CD4-positive, alpha-beta memory T cell (primary cell): ENCODE results near the gene PNMA6A. TPM values are rescaled to one million over a fixed set of nuclear protein-coding genes. Genes with fewer than 3 reads are reported as not detected.
A peak's percentile ranks its signal among the peaks of the same experiment; 100 is the strongest.
"Not testable (repeated sequence)": the region's sequence is repeated elsewhere in the genome, so short reads cannot be mapped to it uniquely, and the experiment has no call there.

Source experiments
- CTCF ChIA-PET: fragments of 350-600 bp; sonication (Branson Sonifier 250); formaldehyde crosslinking; loops from one replicate; lab custom pipeline; 2021; ENCODE audit warnings: inconsistent platforms; ENCODE audit not compliant: partially characterized antibody; lab: Charles Lee
- POLR2A ChIA-PET: fragments of 350-600 bp; sonication (Branson Sonifier 250); formaldehyde crosslinking; loops from one replicate; lab custom pipeline; 2021; ENCODE audit not compliant: partially characterized antibody; lab: Charles Lee
- DNase-seq, 5 donors: peaks; one replicate each; pipeline versions ENCODE4 v3.0.0 to v3.0.0-alpha.2; 2020 to 2022; ENCODE audit warnings: mixed read lengths in 1 of 5
- H3K27ac ChIP-seq: one replicate; pipeline ENCODE4 v1.7.0; 2013; ENCODE audit warnings: low read depth, low read length
- H3K27me3 ChIP-seq: 2 replicates; pipeline ENCODE4 v1.7.0; 2013; ENCODE audit warnings: mild to moderate bottlenecking, low read length, moderate library complexity; ENCODE audit not compliant: insufficient read depth
- H3K36me3 ChIP-seq: 2 replicates; pipeline ENCODE4 v1.7.0; 2013; ENCODE audit warnings: mild to moderate bottlenecking, low read length, moderate library complexity; ENCODE audit not compliant: insufficient read depth
- H3K4me1 ChIP-seq: 2 replicates; pipeline ENCODE4 v1.7.0; 2013; ENCODE audit warnings: mild to moderate bottlenecking, low read length, moderate library complexity; ENCODE audit not compliant: insufficient read depth
- H3K4me3 ChIP-seq, 2 donors: one replicate each; pipeline ENCODE4 v1.7.0; 2013; ENCODE audit warnings: low read length in 2 of 2, mild to moderate bottlenecking in 1 of 2
- H3K9me3 ChIP-seq, 2 donors: one replicate each; pipeline ENCODE4 v1.7.0; 2013; ENCODE audit warnings: low read length in 2 of 2, control low read depth in 1 of 2; ENCODE audit not compliant: control insufficient read depth in 1 of 2
- H3K27ac Mint-ChIP-seq, 7 donors: one replicate each; pipeline ENCODE4 v1.8.0; 2020 to 2021; ENCODE audit warnings: mixed read lengths in 7 of 7, mild to moderate bottlenecking in 6 of 7, inconsistent platforms in 3 of 7, moderate library complexity in 3 of 7
- H3K27me3 Mint-ChIP-seq, 2 donors: one replicate each; pipeline ENCODE4 v1.8.0; 2020 to 2021; ENCODE audit warnings: mixed read lengths in 2 of 2
- H3K36me3 Mint-ChIP-seq, 2 donors: one replicate each; pipeline ENCODE4 v1.8.0; 2020 to 2021; ENCODE audit warnings: mixed read lengths in 2 of 2, inconsistent platforms in 1 of 2, mild to moderate bottlenecking in 1 of 2
- H3K4me1 Mint-ChIP-seq, 4 donors: one replicate each; pipeline ENCODE4 v1.8.0; 2020 to 2021; ENCODE audit warnings: mixed read lengths in 4 of 4, mild to moderate bottlenecking in 1 of 4
- H3K4me3 Mint-ChIP-seq, 8 donors: one replicate each; pipeline ENCODE4 v1.8.0; 2020 to 2021; ENCODE audit warnings: mixed read lengths in 8 of 8, mild to moderate bottlenecking in 7 of 8, moderate library complexity in 6 of 8, inconsistent platforms in 3 of 8
- H3K9me3 Mint-ChIP-seq, 8 donors: one replicate each; pipeline ENCODE4 v1.8.0; 2020 to 2021; ENCODE audit warnings: mixed read lengths in 8 of 8, mild to moderate bottlenecking in 5 of 8, inconsistent platforms in 3 of 8, moderate library complexity in 1 of 8
- intact Hi-C: fragments of 100-400 bp; cut with micrococcal nuclease; formaldehyde crosslinking; loops from one replicate; pipeline ENCODE4 v1.15.1; 2023
- polyA plus RNA-seq, 2 donors: library from polyadenylated mRNA; unstranded; fragments of 300-500 nt; fragmentation: Illumina TruSeq; gene quantifications; one replicate each; pipeline ENCODE4 v1.2.3, GENCODE V29; 2021
- total RNA-seq, 2 experiments: library from RNA; stranded (reverse); gene quantifications; one replicate each; pipeline ENCODE4 v1.2.3, GENCODE V29; 2021

Gene PNMA6A
- total and polyA plus RNA-seq, 4 experiments from 2014 or later = 0.08 to 0.23 TPM; not detected in 2

DNA sequence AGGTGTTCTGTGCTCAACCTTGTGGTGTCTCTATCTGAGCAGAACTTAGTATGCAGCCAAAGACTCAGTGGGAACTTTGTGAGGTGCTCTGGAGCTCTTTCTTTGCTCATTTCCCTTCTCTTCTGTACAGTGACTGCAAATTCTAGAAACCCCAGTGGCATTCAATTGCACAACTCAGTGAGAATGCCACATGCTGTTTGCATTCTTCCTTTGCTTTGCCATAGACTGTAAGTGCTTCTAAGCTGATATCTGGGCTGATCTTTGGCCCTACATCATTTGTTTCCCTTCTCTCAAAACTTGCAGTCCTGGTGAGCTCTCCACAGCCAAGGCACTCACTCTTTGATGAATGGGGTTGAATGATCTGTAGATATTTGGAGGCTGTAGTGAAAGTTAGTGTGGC is 8.9 kb upstream of the PNMA6A start:
- Histone ChIP-seq H3K4me1 (no peaks in the 10 kb centered on the region), H3K4me3 (no peak overlapping the region), H3K9me3 (no peaks in the 10 kb centered on the region), H3K36me3 (no peaks in the 10 kb centered on the region), H3K27ac (no peak overlapping the region), H3K27me3 (no peaks in the 10 kb centered on the region)
- ChIA-PET POLR2A (no interaction called here), CTCF (no interaction called here)
- Mint-ChIP-seq H3K36me3 (no peaks in the 10 kb centered on the region), H3K9me3 (no peaks in the 10 kb centered on the region), H3K4me3 (no peak overlapping the region), H3K4me1 (no peaks in the 10 kb centered on the region), H3K27me3 (no peaks in the 10 kb centered on the region), H3K27ac (no peak overlapping the region)
- DNase-seq = no peak
- intact Hi-C loops = no loop called here

DNA sequence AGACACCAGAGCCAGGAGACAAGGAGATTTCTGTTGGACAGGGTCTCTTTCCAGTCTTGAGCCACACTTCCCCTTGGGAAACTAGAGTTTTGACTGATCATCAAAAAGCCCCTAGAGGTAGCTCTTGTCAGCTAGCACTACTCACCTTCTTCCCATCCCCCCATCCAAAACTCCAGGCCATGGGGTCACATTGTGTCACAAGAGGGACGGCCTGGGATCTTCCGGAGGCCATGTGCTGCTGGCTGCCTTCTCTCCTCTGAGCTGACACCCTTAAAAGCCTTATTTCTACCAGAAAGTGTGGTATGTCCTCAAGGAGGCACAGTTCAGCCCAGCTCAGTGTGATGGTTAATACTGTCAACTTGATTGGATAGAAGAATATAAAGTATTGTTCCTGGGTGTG is 8.2 kb upstream of the PNMA6A start:
- H3K27ac ChIP-seq = no peak overlapping the region
- Mint-ChIP-seq H3K4me1 (no peaks in the 10 kb centered on the region), H3K4me3 (no peak overlapping the region), H3K36me3 (no peaks in the 10 kb centered on the region), H3K27me3 (no peaks in the 10 kb centered on the region), H3K27ac (no peak overlapping the region), H3K9me3 (no peaks in the 10 kb centered on the region)
- H3K9me3 ChIP-seq = no peaks in the 10 kb centered on the region
- intact Hi-C loops = no loop called here
- no peaks in the 10 kb centered on the region for H3K36me3 ChIP-seq
- H3K4me1 ChIP-seq = no peaks in the 10 kb centered on the region
- no peaks in the 10 kb centered on the region for H3K27me3 ChIP-seq
- no peak for DNase-seq
- ChIA-PET POLR2A (no interaction called here), CTCF (no interaction called here)
- no peak overlapping the region for H3K4me3 ChIP-seq

DNA sequence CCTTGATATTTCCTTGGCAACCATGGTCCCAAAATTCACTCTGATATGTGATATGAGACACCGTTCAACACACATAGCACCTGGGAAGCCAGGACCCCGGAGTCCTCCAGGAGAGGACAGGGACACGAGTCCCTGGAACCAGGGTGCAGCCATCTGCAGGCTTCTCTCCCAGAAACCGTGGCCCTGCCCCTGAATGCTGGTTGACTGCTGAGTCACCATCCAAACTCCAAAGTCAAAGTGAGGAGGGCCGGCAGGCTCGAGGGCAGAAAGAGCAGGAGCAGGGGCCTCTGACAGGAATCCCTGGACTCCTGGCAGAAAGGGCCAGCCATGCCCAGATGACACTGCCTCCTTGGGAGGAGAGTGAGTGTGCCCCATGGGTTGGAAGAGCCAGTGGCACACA is 6.9 kb upstream of the PNMA6A start:
- Mint-ChIP-seq H3K27me3 (no peaks in the 10 kb centered on the region), H3K27ac (no peak overlapping the region), H3K36me3 (no peaks in the 10 kb centered on the region), H3K4me3 (no peak overlapping the region), H3K9me3 (no peaks in the 10 kb centered on the region), H3K4me1 (no peaks in the 10 kb centered on the region)
- no peaks in the 10 kb centered on the region for H3K4me1 ChIP-seq
- no peak for DNase-seq
- POLR2A ChIA-PET = no interaction called here
- no peaks in the 10 kb centered on the region for H3K36me3 ChIP-seq
- no peaks in the 10 kb centered on the region for H3K9me3 ChIP-seq
- intact Hi-C loops = no loop called here
- H3K27me3 ChIP-seq = no peaks in the 10 kb centered on the region
- H3K4me3 ChIP-seq = no peak overlapping the region
- no peak overlapping the region for H3K27ac ChIP-seq
- CTCF ChIA-PET = no interaction called here

DNA sequence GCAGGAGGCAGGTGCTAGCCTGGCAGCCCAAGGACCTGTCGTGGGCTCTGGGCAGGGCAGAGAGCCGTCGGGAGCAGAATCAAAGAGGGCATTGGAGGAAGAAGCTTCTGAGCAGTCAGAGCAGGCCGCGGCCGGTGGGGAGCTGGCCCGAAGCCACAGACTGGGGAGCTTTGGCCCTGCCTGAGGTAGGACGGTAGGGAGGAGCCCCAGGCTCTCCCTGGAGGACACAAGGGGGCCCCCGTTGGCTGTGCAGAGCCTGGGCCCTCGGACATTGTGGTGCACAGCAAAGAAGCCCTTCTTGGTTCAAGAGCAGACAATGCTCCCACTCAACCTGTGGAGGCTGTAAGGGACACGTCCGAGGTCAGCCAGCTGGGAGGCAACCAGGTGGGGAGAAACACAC is 5.9 kb upstream of the PNMA6A start:
- H3K4me3 Mint-ChIP-seq, DNase-seq, POLR2A ChIA-PET, H3K36me3 Mint-ChIP-seq, H3K27me3 ChIP-seq, H3K27me3 Mint-ChIP-seq, H3K9me3 ChIP-seq, CTCF ChIA-PET, H3K27ac ChIP-seq, H3K27ac Mint-ChIP-seq, H3K9me3 Mint-ChIP-seq, H3K4me1 ChIP-seq, H3K4me1 Mint-ChIP-seq, intact Hi-C loops, H3K36me3 ChIP-seq, H3K4me3 ChIP-seq: not testable (repeated sequence)

DNA sequence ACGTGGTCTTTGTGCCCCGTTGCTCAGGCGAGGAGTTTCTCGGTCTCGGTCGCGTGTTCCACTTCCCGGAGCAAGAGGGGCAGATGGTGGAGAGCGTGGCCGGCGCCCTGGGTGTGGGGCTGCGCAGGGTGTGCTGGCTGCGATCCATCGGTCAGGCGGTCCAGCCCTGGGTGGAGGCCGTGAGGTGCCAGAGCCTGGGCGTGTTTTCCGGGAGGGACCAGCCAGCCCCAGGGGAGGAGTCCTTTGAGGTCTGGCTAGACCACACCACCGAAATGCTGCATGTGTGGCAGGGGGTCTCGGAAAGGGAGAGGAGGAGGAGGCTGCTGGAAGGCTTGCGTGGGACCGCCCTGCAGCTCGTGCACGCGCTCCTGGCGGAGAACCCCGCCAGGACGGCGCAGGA is 1.1 kb downstream of the PNMA6A start:
- H3K36me3 Mint-ChIP-seq, intact Hi-C loops, H3K4me3 ChIP-seq, H3K4me1 ChIP-seq, H3K36me3 ChIP-seq, H3K27ac Mint-ChIP-seq, H3K9me3 Mint-ChIP-seq, H3K27ac ChIP-seq, H3K4me1 Mint-ChIP-seq, H3K4me3 Mint-ChIP-seq, DNase-seq, CTCF ChIA-PET, H3K27me3 Mint-ChIP-seq, POLR2A ChIA-PET, H3K27me3 ChIP-seq, H3K9me3 ChIP-seq: not testable (repeated sequence)

DNA sequence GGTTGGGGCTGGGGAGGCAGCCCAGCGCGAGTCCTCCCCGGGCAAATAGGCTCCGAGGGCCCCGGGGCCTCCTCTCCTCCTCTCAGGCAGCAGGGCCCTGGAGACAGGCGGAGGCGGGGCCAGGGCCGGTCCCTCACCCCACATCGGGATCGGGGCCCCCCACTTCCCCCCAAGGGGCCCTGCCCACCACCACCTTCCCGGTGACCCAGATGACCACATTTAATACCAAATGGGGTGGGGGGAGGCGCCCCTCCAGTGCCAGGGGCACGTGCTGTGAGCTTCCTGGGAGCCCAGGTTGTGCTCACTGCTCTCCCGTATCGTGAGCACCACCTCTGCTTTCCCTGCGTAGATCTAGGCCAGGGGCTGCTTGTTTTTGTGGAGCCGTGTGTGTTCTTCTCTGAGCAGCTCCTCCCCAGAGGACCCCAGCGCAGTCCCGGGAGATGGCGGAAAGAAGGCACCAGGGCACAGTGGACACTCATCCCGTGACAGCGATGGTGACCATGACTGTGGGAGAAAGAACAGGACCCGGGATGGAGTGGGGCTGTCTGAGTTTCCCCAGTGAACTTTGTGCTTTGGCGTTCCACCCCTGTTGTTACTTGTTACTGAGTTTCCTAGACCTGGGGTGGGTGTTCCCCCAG is 2.1 kb downstream of the PNMA6A start:
- no peaks in the 10 kb centered on the region for H3K9me3 Mint-ChIP-seq

DNA sequence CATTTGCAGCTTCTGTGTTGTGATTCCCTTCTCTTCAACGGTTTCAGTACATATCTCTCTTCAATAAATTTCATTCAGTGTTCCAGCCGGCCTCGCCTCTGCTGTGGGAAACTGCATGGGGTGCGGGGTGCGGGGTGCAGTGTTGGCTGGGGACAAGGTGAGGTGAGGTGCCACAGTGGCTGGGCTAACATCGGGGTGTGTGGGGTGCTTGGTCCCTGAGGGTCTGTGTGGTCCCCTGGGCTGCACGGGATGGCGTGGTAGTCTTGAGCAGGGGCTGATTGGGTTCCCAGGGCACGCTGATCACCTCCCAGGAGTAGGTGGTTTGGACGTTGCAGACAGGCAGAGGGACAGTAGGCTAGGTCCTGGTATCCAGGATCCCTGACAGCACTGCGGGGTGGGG is 2.7 kb downstream of the PNMA6A start:
- no peak overlapping the region for H3K27ac Mint-ChIP-seq
- H3K9me3 Mint-ChIP-seq = no peaks in the 10 kb centered on the region
- no peaks in the 10 kb centered on the region for H3K36me3 Mint-ChIP-seq
- Histone ChIP-seq H3K27me3 (no peaks in the 10 kb centered on the region), H3K27ac (no peak overlapping the region), H3K4me1 (no peaks in the 10 kb centered on the region), H3K4me3 (no peak overlapping the region), H3K9me3 (no peaks in the 10 kb centered on the region), H3K36me3 (no peaks in the 10 kb centered on the region)
- intact Hi-C loops = no loop called here
- H3K4me3 Mint-ChIP-seq = peak overlapping the region in 2 of 8 donors; percentile 29 to 39
- POLR2A ChIA-PET = interaction anchor here (0.6 kb wide), 1 partner anchor 254 kb away, joined by 3 read pairs; no protein-coding TSS in a partner anchor
- no peaks in the 10 kb centered on the region for H3K27me3 Mint-ChIP-seq
- no peaks in the 10 kb centered on the region for H3K4me1 Mint-ChIP-seq
- no peak for DNase-seq
- CTCF ChIA-PET = no interaction called here

More for the DNA sequence above, 2.1 kb downstream of the PNMA6A start:
- Histone ChIP-seq H3K27me3 (no peaks in the 10 kb centered on the region), H3K9me3 (no peaks in the 10 kb centered on the region), H3K36me3 (no peaks in the 10 kb centered on the region), H3K27ac (no peak overlapping the region), H3K4me3 (no peak overlapping the region), H3K4me1 (no peaks in the 10 kb centered on the region)
- intact Hi-C loops = no loop called here
- Mint-ChIP-seq H3K36me3 (no peaks in the 10 kb centered on the region), H3K4me1 (no peaks in the 10 kb centered on the region), H3K27ac (no peak overlapping the region), H3K27me3 (no peaks in the 10 kb centered on the region), H3K4me3 (peak overlapping the region in 1 of 8 donors; percentile 39)
- no peak for DNase-seq
- ChIA-PET CTCF (no interaction called here), POLR2A (no interaction called here)

DNA sequence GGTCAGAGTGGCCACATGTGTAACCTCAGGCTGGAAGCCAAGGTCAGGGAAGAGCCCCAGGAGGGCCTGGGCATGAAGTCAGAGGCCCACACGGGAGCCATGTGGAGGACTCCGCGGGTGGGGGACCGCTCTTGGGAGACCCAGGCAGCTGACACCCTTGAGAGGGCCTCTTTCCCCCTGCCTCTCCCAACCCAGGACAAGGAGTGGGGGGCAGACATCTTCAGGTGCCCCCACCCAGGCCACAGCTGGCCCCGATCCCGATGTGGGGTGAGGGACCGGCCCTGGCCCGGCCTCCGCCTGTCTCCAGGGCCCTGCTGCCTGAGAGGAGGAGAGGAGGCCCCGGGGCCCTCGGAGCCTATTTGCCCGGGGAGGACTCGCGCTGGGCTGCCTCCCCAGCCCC is 3.1 kb downstream of the PNMA6A start:
- intact Hi-C loops = no loop called here
- Mint-ChIP-seq H3K36me3 (no peaks in the 10 kb centered on the region), H3K9me3 (no peaks in the 10 kb centered on the region), H3K4me3 (no peak overlapping the region), H3K27me3 (no peaks in the 10 kb centered on the region), H3K4me1 (no peaks in the 10 kb centered on the region), H3K27ac (no peak overlapping the region)
- Histone ChIP-seq H3K9me3 (no peaks in the 10 kb centered on the region), H3K27me3 (no peaks in the 10 kb centered on the region), H3K4me3 (no peak overlapping the region), H3K4me1 (no peaks in the 10 kb centered on the region), H3K36me3 (no peaks in the 10 kb centered on the region), H3K27ac (no peak overlapping the region)
- no peak for DNase-seq
- ChIA-PET POLR2A (interaction anchor here (0.6 kb wide), 1 partner anchor 254 kb away, joined by 3 read pairs; no protein-coding TSS in a partner anchor), CTCF (no interaction called here)
